Activated CD4-positive, CD25-positive, alpha-beta regulatory T cell treated with anti-CD3 and anti-CD28 coated beads, Interleukin-2, amount 50 U/mL, for 72 hours (primary cell): ENCODE results near the gene SPI1.
"Not testable (repeated sequence)": the region's sequence is repeated elsewhere in the genome, so short reads cannot be mapped to it uniquely, and the experiment has no call there.

Source experiments
- DNase-seq: peaks from one replicate; pipeline ENCODE4 v3.0.0; 2021

The SPI1 gene

GRCh38 chr11:47316501-47316900 is 61.8 kb downstream of the SPI1 start:
- not testable (repeated sequence) for DNase-seq

GRCh38 chr11:47314992-47315391 is 63.4 kb downstream of the SPI1 start:
- DNase-seq = no peak

GRCh38 chr11:47308050-47308823 is 70.1 kb downstream of the SPI1 start:
- no peak for DNase-seq

- DNase-seq = no peak
These were observed 71.9 kb downstream of the SPI1 start for GRCh38 chr11:47306484-47306844.

- DNase-seq = no peak
These were observed 72.4 kb downstream of the SPI1 start for GRCh38 chr11:47305734-47306483.
